Measurements from ENCODE around the gene CD33.

DNA sequence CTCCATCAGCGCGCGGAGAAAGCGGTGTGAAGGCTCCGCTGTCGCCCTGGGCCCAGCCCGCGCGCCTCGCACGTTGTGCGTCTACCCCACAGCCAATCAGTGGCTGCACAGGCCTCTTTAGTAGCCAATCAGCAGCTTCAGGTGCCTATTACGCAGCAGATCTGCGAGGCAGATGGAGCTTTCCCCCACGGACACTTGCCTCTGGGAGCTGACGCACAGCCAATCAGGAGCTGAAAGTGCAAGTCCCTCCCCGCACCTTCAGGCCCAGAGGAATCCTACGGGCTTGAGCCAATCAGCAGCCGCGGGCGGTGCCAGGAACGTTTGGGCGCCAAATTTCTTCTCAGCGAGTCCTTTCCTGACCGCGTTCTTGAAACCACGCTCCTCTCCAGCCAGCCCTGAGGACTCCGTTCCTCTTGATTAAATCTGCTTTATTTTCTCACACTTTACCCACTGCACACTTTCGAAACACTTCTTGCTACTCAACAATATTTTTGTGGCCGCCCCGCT is 42.9 kb upstream of the CD33 start:
- TF ChIP-seq, protein P1, sequence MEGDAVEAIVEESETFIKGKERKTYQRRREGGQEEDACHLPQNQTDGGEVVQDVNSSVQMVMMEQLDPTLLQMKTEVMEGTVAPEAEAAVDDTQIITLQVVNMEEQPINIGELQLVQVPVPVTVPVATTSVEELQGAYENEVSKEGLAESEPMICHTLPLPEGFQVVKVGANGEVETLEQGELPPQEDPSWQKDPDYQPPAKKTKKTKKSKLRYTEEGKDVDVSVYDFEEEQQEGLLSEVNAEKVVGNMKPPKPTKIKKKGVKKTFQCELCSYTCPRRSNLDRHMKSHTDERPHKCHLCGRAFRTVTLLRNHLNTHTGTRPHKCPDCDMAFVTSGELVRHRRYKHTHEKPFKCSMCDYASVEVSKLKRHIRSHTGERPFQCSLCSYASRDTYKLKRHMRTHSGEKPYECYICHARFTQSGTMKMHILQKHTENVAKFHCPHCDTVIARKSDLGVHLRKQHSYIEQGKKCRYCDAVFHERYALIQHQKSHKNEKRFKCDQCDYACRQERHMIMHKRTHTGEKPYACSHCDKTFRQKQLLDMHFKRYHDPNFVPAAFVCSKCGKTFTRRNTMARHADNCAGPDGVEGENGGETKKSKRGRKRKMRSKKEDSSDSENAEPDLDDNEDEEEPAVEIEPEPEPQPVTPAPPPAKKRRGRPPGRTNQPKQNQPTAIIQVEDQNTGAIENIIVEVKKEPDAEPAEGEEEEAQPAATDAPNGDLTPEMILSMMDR (conservative IDR thresholded peaks at IDR 0.05; ENCODE audit: low read depth, low read length): no peak
- TF ChIP-seq EZH2phosphoT487 (IDR thresholded peaks at IDR 0.05; ENCODE audit: borderline replicate concordance, low read length): no peak

Data from PC-3 (cell line).